NK-92 treated with Interleukin-12 subunit alpha and Interleukin-12 subunit beta, amount 100 ng/mL, for 24 hours (cell line): ENCODE results near the gene GPR17.

Experiments
- DNase-seq: peaks from one replicate; lab custom pipeline; 2025; lab: John Stamatoyannopoulos, UW

GPR17 gene

DNA sequence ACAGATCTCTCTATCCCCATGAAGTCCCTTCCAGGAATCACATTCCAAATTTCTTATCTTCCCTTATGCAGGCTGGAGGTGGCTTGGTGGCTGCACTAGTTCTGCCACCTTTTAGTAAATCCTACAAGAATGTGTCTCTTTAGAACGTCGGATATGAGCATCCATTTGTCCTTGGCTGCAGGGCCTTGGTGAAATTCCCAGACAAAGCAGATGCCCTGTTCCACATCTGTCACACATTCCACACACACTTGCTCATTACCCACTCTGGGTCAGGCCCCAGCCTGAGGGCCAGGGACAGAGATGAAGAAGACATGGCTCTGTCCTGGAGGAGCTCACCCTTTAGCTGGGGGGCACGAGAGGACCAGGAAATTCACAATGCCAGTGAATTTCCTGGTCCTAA is 31.2 kb upstream of the GPR17 start:
- DNase-seq: no peak

- no peak for DNase-seq
Observed at GRCh38 chr2:127615511-127616166, 30.3 kb upstream of the GPR17 start.

DNA sequence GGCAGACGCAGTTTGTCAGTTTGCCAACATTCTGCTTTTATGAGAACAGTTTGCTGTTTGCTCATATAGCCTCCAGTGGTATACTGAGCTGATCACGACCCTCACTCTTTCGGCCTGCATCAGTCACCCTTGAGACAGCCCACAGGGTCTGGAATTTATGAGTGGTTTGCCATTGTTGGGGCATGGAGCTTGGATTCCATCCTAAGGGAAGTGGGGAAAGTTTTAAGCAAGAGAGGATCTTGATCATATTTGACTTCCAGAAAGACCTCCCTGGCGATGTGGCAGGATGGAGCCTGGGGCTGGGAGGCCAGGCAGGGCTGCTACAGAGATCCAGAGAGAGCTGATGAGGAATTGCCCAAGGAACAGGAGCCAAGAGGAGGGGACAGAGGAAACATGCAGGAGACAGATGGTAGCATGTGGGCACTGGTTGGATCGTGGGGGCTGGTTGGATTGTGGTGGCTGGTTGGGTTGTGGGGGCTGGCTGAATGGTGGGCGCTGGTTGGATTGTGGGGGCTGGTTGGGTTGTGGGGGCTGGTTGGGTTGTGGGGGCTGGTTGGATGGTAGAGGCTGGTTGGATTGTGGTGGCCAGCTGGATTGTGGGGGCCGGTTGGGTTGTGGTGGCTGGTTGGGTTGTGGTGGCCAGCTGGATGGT is 27.3 kb upstream of the GPR17 start:
- DNase-seq: no peak

DNA sequence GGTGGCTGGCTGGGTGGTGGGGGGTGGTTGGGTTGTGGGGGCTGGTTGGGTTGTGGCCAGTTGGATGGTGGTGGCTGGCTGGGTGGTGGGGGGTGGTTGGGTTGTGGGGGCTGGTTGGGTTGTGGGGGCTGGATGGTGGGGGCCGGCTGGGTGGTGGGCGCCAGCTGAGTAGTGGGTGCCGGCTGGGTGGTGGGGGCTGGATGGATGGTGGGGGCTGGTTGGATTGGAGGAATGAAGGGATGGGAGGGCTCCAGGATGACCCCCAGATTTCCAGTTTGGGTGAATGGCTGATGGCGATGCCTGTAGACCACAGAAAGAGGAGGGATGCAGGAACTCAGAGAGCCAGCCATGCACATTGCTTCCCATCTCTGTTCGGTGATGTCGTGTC is 26.8 kb upstream of the GPR17 start:
- no peak for DNase-seq

GRCh38 chr2:127619877-127620705 is 25.9 kb upstream of the GPR17 start:
- no peak for DNase-seq

- DNase-seq: no peak
Observed at GRCh38 chr2:127620866-127621265, 25.1 kb upstream of the GPR17 start.

GRCh38 chr2:127621981-127622431 is 23.9 kb upstream of the GPR17 start:
- no peak for DNase-seq

DNA sequence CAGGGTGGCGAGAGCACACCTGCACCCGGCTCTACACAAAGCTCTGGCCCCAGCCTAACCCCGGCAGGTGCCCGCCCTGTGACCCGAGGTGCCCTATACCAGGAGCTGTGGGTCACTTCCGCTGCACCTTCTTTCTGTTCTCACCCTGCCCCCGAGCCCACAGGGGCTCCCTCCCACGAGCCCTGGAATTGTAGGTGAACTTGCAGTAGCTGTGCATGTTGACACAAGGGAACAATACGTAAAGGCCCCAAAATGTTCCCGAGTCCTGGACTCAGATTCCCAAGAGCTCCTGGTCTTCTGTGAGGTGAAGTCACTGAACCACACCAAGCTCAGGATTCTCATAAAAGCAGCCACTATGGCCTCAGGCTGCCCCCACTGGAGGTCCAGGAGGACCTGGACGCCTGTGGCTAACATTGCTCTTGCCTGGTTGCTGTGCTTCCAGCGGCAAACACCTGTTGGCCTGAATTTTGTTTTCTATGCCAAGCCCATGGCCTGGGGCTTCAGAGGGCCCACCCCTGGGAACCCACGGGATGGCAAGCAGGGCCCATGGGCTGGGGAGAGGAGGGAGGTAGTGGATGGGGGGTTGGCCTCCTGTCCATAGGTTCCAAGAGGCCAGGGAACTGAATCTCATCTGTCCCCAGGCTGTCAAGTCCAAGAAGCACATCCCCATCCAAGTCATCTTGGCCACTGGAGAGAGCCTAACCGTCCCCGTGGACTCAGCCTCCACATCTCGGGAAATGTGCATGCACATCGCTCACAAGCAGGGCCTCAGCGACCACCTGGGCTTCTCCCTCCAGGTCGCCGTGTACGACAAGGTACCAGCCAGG is 23.2 kb upstream of the GPR17 start:
- DNase-seq: no peak

- DNase-seq: no peak
Observed at GRCh38 chr2:127623388-127624319, 22.3 kb upstream of the GPR17 start.

DNA sequence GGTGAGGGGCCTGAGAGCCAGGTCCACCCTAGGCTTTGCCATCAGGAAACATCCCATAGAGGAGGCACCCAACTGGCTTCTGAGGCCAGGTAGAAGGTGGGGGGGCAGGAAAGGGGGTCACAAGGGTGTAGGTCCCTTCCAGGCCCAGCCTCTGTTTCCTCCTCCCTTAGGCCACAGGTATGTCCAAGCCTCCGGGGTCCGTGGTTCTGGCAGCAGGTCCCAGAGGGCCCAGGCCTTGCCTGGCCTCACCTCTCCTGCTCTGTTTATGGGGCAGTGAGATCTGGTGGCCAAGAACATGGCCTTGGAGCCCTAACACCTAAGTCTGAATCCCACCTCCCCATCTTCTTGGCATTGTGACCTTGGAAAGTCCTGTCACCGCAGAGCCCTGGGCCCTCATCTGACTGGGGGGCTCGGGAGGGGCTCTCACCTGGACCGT is 21.6 kb upstream of the GPR17 start:
- no peak for DNase-seq

DNA sequence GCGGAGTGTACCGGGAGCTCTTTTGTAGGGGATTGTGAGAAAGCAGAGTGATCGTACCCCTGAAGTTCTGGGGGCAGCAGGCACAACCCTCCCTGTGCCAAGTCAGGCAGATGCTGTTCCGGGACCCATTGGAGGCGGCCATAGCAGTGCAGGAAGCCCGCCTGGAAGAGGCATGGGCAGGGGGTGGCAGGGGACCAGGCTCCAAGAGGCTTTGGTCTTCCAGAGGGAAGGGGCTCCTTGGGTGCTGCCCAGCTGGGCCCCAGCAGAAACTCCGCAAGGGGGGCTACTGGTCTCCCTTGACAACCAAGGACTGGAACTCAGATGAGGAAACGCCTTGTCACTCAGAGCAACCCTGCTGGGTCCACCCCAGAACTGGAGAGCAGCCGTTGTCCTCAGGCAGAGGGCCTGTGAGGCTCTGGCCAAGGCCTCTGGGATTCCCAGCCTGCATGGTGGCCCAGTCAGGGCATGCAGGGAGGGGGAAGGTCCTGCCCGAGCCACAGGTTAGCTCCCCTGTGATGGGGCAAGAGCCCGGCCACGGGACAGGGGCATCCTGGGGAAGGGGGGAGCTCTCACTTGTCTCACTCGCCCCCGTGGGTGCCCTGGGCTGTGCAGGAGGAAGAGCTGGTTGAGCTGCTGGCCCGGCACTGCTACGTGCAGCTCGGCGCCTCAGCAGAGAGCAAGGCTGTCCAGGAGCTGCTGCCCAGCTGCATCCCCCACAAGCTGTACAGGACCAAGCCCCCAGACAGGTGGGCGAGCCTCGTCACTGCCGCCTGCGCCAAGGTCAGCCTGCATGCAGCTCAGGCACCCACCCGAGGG is 21.0 kb upstream of the GPR17 start:
- no peak for DNase-seq

- DNase-seq: no peak
Observed at GRCh38 chr2:127625572-127625951, 20.4 kb upstream of the GPR17 start.

- DNase-seq: no peak
Observed at GRCh38 chr2:127626175-127626574, 19.8 kb upstream of the GPR17 start.

DNA sequence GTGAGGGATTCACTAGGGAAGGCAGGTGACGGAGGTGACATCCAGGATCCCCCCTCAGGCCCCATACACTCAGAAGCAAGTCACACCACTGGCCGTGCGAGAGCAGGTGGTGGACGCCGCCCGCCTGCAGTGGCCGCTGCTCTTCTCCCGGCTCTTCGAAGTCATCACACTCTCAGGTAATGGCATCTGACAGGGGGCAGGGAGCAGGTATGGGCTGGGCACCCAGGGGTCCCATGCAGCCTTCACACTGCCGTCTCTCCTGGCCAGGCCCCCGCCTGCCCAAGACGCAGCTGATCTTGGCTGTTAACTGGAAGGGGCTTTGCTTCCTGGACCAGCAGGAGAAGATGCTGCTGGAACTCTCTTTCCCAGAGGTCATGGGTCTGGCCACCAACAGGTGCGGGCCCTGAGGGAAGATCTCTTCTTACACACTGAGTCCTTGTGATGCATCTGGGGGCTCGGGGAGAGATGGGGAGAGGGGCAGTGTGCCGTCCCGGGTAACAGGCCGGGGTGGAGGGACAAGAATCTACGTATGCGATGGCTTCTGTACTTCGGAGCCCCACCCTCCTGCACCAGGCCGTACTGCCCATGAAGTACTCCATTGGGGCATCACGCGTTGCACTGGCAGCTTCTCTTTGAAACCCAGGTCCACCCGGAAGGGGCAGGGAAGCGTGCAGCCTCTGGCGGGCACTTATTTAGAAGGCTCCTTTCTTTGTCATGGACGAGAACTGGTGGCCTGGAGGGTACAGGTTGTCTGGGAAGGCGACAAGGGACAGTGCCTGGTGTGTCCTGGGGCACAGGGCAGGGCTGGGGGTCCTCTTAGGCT is 18.8 kb upstream of the GPR17 start:
- no peak for DNase-seq

DNA sequence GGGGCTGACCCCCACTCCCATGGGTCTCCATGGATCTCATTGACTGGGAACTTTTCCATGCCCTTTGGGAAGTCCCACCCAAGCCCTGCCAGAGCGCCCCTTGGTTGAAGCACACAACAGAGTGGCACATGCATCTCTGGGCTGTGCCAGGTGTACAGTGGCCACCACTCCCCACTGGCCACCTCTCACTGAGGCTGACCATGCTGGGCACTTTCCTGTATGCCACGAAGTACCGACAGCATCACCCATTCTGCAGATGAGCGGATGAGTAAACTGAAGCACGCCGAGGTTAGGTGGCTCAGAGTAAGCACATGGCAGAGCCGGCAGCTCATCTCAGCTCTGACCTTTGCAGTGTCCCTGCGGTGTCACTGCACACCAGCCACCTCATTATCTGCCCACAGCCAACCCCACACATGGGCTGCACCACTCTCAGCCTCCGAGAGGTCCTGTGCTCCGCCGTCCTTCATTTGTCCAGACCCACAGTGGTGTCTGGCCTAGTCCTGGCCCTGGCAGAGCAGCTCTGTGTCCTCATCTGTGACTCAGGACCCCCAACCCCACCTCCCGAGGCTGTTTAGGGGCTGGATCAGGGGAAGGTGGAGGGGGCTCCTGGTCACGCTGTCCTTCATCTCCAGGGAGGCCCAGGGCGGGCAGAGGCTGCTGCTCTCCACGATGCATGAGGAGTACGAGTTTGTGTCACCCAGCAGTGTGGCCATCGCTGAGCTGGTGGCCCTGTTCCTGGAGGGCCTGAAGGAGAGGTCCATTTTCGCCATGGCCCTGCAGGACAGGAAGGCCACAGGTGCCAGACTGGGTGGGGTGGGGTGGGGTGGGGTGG is 18.0 kb upstream of the GPR17 start:
- no peak for DNase-seq

DNA sequence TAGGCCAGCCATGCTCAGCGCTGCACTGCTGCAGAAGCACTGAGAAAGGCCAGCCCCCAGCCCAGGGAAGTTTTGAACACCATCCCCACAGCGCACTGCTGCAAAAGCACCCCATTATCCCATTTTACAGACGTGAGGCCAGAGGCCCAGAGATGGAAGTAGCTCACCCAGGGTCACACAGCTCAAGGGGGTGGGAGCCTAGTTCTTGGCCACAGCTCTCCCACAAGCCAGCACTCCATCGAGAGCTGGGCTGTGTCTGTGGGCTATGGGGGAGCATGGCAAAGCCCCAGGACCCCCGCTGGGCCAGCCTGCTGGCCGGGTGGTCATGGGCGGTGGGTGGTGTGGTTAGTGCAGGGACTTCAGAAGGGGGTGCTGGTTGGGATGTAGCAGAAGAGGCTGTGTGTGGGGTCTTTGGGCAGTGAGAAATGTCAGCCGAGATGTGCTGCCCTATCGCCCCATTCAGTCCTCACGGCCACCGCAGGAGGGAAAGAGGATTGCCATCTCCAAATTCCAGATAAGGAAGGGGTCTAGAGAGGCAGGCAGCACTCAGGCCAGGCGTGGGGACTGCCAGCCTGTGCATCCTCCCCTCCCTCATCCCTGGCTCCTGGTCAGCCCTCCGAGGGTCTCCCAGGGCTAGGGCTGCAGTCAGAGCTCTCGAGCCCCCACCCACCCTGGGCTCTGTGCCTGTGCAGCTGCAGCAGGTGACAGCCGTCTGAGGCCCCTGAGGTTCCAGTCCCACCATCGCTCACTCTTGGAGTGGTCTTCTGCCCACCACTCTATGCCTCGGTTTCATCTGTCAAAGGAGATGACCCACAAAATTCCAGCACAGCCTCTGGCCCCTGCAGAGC is 17.0 kb upstream of the GPR17 start:
- no peak for DNase-seq

DNA sequence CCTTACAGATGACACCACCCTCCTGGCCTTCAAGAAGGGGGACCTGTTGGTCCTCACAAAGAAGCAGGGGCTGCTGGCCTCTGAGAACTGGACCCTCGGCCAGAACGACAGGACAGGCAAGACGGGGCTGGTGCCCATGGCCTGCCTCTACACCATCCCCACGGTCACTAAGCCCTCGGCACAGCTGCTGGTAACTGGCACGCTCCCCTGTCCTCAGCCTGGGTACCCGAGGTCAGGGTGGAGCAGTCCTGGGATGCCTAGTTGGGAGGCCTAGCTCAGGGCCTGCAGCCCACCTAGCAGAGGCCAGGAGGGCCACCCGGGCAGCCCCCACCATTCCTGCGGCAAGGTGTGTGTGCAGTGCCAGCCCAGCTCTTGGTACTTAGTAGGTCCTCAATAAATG is 16.3 kb upstream of the GPR17 start:
- DNase-seq: no peak
